D721Med (cell line): Measurements from ENCODE around the gene GPR152.
"Not testable (repeated sequence)": the region's sequence is repeated elsewhere in the genome, so short reads cannot be mapped to it uniquely, and the experiment has no call there.

Experiments used
- DNase-seq: peaks from one replicate; pipeline ENCODE4 v3.0.0; 2011; ENCODE audit warnings: low spot score; ENCODE audit not compliant: insufficient read length
- FAIRE-seq: peaks from 2 replicates; lab custom pipeline; 2011; peaks lifted over from hg19 to GRCh38; lab: Jason Lieb, UNC
- TF ChIP-seq, protein P1 (sequence below): IDR thresholded peaks from 2 replicates; pipeline ENCODE4 v1.5.1; 2012; ENCODE audit warnings: mild to moderate bottlenecking, control low read depth; ENCODE audit not compliant: insufficient read depth; ENCODE audit errors: missing control alignments

GPR152 gene

DNA sequence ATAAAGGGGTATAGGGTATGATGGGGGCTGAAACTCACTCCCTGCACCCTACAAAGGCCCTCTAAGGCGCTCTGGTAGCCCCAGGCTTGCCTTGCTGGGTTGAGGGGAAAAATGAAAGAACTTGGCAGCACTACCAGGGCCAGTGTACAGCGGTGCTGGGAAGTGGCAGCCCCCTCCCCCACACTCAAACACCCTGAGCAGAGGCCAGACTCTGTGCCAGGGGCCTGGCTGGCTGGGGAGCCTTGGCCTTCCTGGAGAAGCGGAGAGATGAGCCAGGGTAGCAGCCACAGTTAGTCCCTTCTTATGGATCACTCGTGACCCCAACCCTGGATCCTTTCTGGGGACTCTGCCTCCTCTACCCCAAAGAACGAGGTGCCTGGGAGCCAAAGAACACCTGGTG is 13.8 kb upstream of the GPR152 start:
- TF ChIP-seq, protein P1, sequence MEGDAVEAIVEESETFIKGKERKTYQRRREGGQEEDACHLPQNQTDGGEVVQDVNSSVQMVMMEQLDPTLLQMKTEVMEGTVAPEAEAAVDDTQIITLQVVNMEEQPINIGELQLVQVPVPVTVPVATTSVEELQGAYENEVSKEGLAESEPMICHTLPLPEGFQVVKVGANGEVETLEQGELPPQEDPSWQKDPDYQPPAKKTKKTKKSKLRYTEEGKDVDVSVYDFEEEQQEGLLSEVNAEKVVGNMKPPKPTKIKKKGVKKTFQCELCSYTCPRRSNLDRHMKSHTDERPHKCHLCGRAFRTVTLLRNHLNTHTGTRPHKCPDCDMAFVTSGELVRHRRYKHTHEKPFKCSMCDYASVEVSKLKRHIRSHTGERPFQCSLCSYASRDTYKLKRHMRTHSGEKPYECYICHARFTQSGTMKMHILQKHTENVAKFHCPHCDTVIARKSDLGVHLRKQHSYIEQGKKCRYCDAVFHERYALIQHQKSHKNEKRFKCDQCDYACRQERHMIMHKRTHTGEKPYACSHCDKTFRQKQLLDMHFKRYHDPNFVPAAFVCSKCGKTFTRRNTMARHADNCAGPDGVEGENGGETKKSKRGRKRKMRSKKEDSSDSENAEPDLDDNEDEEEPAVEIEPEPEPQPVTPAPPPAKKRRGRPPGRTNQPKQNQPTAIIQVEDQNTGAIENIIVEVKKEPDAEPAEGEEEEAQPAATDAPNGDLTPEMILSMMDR: no peak
- DNase-seq (no peak), FAIRE-seq (no peak)

DNA sequence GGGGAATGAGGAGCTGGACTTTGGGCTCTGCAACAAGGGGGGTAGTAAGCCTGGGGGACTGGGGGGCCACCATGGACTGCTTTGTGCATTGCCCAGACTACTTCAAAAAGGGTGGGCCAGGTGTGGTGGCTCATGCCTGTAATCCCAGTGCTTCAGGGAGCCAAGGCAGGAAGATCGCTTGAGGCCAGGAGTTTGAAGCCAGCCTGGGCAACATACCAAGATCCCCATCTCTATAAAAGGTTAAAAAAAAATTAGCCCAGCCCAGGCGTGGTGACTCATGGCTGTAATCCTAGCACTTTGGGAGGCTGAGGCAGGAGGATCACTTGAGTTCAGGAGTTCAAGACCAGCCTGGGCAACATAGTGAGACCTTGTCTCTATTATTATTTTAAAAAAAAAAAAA is 13.0 kb upstream of the GPR152 start:
- not testable (repeated sequence) for FAIRE-seq, DNase-seq

DNA sequence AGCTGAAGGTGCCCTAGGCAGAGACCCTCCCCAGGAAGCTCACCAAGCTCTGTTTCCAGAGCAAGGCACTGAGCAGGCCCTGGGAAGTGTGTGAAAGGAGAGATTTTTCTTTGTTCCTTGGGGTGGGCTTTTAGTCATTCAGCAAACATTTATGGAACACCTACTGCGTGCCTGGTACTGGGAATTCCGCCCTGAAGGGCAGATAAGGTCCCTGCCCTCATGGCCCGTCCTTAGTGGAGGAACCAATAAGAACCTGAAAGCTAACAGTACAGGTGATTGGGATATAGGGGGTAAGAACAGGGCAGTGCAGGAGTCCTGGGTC is 12.6 kb upstream of the GPR152 start:
- DNase-seq (no peak), FAIRE-seq (no peak)
- TF ChIP-seq, protein P1: no peak

DNA sequence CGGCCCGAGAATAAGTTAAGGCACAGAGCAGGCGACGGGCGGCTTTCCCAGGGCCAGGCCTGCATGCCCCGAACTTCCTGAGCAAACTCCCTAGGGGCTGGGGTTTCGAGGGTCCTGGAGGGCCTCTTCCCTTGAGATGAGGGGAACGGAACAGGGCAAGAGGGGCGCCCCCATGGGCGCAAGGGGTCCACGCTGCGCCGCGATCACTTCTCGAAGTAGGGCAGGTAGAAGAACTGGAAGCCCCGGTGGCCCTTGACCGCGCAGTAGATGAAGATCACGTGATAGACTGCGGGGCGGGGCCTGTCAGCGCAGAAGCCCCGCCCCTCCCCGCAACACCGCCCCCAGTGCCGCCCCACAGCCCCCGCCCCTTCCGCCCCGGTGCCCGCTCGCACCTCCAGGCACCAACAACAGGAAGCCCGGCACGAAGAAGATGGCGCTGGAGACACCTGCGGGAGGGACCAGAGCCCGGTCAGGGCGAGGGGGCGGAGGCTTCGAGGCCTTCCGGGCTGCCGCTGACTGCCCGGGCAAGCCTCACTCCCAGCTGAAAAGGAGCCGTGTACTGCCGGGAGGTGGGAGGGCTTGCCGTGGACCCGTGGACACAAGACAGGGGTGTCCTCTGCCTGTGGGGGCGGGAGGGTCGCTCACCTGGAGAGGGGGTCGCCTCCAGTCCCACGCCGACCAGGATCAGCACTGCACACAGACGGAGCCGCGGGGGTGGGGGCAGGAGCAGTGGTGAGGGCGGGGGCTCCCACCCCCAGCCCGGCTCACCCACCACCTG is 12.1 kb upstream of the GPR152 start:
- FAIRE-seq (no peak), DNase-seq (no peak)
- TF ChIP-seq, protein P1: no peak

DNA sequence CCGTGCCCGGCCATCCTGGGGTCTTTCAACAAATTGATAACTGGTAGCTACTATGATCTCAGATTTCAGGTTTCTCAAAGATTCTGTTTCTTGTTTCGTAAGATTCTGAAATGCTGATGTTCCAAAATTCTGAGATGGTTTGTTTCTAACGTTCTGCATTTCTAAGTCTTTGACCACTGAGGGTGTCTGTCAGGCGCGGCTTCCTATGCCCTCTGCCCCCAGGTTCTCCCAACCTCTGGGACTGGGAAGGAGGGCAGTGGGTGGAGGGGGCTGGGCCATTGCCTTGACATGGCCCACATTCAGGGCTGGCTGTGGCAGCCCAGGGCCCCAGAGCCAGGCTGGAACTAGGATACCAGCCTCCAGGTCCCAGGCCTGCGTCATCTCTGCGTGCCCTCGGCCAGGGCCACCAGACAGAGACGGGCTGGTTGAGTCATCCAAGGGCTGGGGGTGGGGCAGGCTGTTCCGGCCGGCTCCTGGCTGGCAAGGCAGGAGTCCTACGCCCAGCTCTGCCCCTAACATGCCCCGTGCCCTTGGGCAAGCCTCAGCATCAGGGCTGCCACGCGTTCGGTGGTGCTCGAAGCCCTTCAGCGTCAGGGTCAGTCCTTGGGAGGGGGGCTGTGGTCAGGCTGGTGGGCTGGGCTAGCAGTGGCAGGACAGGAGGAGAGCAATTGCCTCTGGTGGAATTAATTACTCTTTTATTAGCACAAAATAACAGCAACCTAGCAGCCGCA is 11.3 kb upstream of the GPR152 start:
- FAIRE-seq: no peak
- no peak for DNase-seq
- TF ChIP-seq, protein P1: no peak

DNA sequence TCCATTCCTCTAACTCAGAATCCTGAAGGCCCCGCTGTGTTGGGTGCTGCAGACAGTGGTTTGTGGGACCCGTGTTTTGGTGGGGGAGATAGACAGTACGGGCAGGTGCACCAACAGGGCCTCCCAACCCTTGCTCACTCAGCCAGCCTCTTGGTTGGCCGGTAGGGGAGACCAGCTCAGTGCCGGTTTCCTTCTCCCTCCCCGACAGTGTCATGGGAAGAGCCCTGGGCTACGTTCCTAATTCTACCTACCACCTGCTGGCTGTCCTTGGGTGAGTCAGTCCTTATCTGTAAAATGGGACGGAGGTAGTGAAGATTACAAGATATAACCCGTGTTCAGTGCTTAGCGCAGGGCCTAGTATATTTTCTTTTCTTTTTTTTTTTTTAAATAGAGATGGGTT is 10.7 kb upstream of the GPR152 start:
- no peak for DNase-seq
- TF ChIP-seq, protein P1: no peak
- FAIRE-seq: no peak

DNA sequence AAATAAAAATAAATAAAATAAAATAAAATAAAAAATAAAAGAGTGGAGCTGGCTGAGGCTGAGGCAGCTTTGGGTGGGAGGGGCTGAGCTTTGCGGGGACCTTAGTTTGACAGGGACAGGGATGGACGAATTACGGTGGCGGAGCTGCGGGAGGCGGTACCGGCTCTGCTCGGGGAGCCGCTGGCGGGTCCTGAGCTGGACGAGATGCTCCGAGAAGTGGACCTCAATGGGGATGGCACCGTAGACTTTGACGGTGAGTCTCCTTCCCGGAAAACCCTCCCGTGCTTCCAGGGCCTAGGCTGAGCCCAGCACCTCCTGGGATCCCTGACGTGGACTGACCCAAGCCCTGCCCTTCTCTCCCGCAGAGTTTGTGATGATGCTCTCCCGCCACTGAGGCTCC is 5.7 kb upstream of the GPR152 start:
- FAIRE-seq: no peak
- TF ChIP-seq, protein P1: no peak
- DNase-seq: no peak
